GM23248 (cell line): ENCODE measurements around the gene DRD4.

Experiments used
- EZH2 ChIP-seq: fragments of 200-600 bp; sonication (generic); IDR thresholded peaks from 2 replicates; pipeline ENCODE4 v1.6.1; 2018; ENCODE audit warnings: antibody characterized with exemption, mild to moderate bottlenecking; ENCODE audit not compliant: insufficient read depth, poor library complexity, severe bottlenecking
- EZH2phosphoT487 ChIP-seq: fragments of 200-600 bp; sonication (generic); IDR thresholded peaks from 2 replicates; pipeline ENCODE4 v1.6.1; 2018; ENCODE audit warnings: antibody characterized with exemption, moderate library complexity, mild to moderate bottlenecking, low read depth; ENCODE audit not compliant: insufficient read depth

DNA sequence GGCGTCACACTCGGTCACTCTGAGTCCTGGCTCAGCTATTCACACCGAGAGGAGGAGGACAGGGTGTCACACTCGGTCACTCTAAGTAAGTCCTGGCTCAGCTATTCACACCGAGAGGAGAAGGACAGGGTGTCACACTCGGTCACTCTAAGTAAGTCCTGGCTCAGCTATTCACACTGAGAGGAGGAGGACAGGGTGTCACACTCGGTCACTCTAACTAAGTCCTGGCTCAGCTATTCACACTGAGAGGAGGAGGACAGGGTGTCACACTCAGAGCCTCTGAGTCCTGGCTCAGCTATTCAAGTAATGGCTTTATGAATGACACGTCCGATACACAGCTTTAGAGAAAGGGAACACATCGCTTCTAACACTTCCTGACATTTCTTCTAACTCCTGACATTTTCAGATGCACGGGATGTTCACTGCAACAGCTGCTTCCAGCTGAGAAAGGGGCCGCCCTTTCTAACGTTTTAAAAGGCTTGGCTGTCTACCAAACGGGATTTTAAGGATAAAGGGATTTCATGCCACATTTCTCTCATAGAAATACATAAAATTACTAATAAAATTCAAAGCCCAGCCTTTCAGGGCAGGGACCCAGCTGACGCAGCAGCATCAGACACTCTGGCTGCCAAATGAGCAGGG, 28.1 kb downstream of the DRD4 start:
- TF ChIP-seq EZH2phosphoT487 (no peak), EZH2 (no peak)
